HG03064 (cell line): ENCODE data around the gene MSRB1.

Source experiments
- ATAC-seq: cut with Tn5 transposase; IDR thresholded peaks from one replicate; pipeline ENCODE4 v1.9.1; 2021; ENCODE audit warnings: low read depth; ENCODE audit not compliant: unreplicated experiment

Gene MSRB1

GRCh38 chr16:1979271-1980029, 36.5 kb upstream of the MSRB1 start:
- no peak for ATAC-seq

GRCh38 chr16:1978476-1979120, 35.6 kb upstream of the MSRB1 start:
- ATAC-seq: no peak

DNA sequence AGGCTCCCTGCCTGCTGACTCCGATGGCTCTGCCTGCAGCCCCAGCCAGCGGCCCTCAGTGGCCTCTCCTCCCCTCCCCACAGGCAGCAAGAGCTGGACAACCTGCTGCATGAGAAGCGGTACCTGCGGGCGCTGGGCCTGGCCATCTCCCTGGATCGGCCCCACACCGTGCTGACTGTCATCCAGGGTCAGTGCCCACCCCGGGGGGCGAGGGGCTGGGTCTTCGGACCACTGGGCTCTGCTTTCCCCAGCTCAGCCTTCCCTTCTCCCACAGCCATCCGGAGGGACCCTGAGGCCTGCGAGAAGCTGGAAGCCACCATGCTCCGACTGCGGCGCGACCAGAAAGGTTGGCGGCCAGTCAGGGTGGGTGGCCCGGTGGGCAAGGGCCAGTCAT, 34.9 kb upstream of the MSRB1 start:
- ATAC-seq: no peak

DNA sequence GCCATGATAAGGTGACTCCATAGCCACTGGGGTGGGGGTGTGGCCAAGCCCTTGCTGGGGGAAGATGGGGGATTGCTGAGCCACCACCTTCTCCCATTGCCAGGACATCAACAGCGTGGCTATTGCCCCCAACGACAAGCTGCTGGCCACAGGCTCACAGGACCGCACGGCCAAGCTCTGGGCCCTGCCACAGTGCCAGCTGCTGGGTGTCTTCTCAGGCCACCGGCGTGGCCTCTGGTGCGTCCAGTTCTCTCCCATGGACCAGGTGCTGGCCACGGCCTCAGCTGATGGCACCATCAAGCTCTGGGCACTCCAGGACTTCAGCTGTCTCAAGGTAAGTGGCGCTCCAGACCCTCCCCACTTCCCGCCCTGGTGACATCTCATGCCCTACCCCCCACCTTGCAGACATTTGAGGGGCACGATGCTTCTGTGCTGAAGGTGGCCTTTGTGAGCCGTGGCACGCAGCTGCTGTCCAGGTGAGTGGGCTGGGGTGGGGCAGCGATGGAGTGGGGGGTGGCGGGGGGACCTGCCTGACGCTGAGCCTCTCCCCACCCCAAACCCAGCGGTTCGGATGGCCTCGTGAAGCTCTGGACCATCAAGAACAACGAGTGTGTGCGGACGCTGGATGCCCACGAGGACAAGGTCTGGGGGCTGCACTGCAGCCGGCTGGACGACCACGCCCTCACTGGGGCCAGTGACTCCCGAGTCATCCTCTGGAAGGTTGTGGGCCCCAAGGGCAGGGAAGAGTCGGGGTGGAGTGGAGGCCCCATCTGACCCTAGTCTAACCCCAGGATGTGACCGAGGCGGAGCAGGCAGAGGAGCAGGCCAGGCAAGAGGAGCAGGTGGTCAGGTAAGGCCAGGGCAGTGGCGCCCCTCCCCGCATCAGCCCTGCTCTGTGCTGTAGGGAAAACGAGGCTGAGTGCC, 34.2 kb upstream of the MSRB1 start:
- no peak for ATAC-seq

- ATAC-seq: no peak
These were observed 33.2 kb upstream of the MSRB1 start for GRCh38 chr16:1976216-1976520.

GRCh38 chr16:1975432-1976215, 32.6 kb upstream of the MSRB1 start:
- no peak for ATAC-seq

DNA sequence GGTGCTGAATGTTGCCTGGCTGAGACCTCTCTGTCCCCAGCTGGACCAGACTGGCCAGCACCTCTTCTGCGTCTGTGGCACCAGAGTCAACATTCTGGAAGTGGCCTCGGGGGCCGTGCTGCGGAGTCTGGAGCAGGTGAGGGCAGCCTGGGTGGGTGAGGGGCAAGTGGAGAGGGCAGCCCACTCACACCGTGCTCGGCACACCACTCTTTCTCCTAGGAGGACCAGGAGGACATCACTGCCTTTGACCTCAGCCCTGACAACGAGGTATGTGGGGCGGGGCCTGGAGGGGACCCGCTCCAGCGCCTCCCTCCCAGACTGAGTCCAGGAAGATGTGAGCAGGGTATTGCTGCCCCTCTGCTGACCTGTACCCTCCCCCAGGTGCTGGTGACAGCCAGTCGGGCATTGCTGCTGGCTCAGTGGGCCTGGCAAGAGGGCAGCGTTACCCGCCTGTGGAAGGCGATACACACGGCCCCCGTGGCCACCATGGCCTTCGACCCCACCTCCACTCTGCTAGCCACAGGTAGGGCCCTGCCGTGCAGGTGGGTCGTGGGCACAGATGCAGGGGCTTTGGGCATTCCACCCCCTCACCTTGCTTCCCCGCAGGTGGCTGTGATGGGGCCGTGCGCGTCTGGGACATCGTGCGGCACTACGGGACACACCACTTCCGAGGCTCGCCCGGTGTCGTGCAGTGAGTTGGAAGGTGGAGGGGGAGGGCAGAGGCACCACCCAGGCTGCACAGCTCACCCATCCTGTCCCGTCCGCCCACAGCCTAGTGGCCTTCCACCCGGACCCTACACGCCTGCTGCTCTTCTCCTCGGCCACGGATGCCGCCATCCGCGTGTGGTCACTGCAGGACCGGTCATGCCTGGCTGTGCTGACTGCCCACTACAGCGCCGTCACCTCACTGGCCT, 31.4 kb upstream of the MSRB1 start:
- ATAC-seq: no peak

GRCh38 chr16:1973461-1974156, 30.6 kb upstream of the MSRB1 start:
- no peak for ATAC-seq

DNA sequence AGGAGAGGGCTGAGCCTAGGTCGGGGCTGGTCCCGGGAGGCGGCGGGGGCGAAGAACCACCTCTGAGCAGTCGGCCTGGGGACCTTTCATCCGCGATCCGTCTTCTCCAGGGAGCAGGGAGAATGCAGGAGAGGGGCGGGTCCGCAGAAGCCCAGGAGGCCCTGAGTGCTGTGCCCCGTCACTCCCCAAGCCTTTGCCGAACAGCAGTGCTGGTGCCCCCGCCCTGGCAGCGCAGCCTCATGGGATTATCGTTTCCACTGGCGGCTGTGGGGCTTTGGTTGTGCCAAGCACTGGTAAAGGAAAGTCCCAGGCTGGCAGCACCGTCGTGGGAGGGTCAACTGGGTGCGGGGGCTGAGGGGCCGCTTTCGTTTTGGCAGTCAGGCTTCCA, 29.5 kb upstream of the MSRB1 start:
- ATAC-seq: no peak

GRCh38 chr16:1971796-1972489, 28.9 kb upstream of the MSRB1 start, which contains the start of gene TBL3:
TSS of gene TBL3 (plus strand) at chr16:1972053. CDS start at chr16:1972165, 112 bp downstream.
- ATAC-seq: peak; percentile 53

DNA sequence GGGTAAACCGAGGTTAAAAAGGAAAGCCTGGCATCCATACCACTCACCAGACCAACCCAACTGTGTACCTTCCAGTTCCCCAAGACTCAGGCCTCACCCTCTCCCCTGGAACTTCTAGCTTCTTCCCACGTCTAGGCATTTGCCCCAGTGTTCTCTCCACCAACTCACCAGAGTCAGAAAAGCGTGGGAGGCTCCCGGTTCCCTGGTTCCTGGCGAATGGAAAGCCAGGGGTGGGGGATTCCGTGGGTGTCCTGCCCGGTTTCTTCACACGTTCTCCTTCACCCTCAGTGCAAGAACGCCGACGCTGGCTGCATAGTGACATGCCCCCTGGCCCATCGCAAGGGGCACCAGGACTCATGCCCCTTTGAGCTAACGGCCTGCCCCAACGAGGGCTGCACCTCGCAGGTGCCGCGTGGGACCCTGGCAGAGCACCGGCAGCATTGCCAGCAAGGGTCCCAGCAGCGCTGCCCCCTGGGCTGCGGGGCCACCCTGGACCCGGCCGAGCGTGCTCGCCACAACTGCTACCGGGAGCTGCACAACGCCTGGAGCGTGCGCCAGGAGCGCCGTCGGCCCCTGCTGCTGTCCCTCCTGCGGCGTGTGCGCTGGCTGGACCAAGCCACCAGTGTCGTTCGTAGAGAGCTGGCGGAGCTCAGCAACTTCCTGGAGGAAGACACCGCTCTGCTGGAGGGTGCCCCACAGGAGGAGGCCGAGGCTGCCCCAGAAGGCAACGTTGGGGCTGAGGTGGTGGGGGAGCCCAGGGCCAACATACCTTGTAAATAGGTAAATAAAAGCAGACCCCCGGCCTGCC, 25.4 kb upstream of the MSRB1 start:
- ATAC-seq: no peak

- ATAC-seq: no peak
These were observed 23.5 kb upstream of the MSRB1 start, which contains the start of gene RNF151 for GRCh38 chr16:1966460-1966859. TSS of gene RNF151 (plus strand) at chr16:1966856. CDS start at chr16:1966882, 26 bp downstream.

DNA sequence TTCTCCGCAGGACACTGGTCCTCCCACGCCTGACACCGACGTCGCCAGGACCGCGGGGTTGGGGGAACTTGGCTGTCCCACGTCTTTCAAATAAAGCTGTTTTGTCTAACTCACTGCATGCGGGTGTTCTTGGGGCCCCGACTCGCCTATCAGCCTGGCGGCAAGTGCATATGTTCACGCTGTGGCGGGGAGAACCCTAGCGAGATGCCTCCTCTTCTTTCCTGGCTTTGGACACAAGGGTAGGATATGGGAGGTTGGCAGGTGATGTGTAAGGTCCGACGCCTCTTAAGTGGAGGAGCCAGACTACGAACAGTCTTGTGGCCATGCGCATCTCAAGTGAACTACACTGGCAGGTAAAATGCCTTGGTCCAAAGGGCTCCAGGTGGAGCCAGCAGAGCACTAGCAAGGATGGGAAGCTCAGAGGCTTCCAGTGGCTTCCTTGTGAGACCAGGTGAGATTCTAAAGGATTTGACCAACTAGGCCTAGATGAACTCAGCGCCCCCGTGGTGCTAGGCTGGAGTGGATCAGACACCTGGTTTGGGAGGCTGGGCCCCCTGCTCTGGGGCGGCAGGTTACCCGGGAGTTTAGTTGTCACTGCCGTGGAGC, 22.5 kb upstream of the MSRB1 start:
- ATAC-seq: no peak

- ATAC-seq: peak; percentile 68
These were observed 21.8 kb upstream of the MSRB1 start, which contains the start of gene RPS2 for GRCh38 chr16:1964506-1965395. TSS of gene RPS2 (minus strand) at chr16:1964826. CDS start at chr16:1964625, 201 bp downstream.

DNA sequence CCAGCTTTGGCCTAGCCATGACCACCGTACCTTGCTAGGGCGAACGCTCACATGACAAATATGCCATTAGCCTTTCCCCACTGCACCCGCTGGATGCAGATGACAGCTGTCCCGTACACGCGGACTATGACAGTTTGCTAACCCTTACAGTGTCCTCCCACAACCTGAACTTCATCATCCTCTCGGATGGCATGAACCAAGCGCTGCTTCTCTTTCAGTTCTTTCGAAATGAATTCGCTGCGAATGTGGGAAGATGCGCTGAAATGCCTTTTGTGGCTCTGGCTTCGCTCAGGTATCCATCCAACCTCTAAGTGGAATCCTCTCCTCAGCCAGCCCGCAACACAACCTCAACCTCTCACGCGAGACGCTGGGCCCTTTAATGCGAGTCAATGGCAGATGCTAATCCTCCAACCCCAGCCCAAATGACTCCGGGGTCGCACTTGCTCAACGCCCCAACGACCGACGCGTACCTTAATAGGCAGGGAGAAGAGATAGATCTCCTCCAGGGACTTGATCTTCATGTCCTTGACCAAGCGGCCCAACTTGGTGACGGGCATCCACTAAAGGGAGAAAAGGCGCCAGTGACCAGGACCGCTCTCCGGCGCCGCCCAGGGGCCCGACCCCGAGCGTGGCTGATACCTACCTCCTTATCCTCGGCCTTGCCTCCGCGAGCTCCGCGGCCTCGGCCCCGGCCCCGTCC, 21.0 kb upstream of the MSRB1 start:
- peak; percentile 8 for ATAC-seq
